C4-2B (cell line): ENCODE results near the gene SLC4A2.

Experiments
- H3K27ac ChIP-seq: fragments of 450-650 bp; 2 replicates; pipeline ENCODE4 v1.5.1; 2017
- ZFX ChIP-seq: fragments of 450-650 bp; IDR thresholded peaks from 2 replicates; pipeline ENCODE4 v1.6.1; 2017
- TF ChIP-seq, protein P1 (sequence below): fragments of 450-650 bp; conservative IDR thresholded peaks from 2 replicates; pipeline ENCODE4 v1.5.1; 2017; ENCODE audit warnings: mild to moderate bottlenecking

Gene SLC4A2

DNA sequence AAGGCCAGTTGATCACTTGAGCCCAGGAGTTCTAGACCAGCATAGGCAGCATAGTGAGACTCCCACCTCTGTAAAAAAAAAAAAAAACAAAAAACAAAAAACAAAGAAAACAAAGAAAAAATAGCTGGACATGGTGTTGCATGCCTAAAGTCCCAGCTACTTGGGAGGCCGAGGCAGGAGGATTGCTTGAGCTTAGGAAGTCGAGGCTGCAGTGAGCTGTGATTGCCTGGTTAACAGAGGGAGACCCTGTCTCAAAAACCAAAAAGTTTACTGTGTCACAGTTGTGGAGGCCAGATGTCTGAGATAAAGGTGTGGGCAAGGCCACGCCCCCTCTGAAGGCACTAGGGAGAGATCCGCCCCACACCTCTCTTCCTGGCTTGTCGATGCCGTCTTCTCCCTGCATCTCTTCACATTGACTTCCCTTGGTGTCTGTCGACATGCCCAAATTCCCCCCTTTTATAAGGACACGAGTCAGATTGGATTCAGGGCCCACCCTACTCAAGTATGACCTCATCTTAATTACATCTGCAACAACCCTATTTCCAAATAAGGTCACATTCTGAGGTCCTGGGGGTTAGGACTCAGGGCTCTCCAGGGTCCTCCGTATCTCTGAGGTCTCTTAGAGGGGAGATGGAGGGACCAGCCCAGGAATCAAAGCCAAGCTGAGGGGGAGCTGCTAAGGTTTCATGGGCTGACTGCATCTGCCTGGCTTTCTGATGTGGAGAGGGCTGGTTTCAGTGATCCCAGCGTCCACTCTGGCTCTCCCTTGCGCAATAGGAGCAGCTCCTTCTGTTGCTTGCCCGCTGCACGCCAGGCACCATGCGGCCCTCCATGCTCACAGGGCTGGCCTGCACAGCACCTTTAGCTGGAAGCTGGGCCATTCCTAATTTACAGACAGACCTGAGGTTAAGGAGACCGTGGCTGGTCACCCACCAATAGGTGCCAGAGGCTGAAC, 50.0 kb downstream of the SLC4A2 start:
- TF ChIP-seq ZFX, result no peak
- TF ChIP-seq, protein P1, sequence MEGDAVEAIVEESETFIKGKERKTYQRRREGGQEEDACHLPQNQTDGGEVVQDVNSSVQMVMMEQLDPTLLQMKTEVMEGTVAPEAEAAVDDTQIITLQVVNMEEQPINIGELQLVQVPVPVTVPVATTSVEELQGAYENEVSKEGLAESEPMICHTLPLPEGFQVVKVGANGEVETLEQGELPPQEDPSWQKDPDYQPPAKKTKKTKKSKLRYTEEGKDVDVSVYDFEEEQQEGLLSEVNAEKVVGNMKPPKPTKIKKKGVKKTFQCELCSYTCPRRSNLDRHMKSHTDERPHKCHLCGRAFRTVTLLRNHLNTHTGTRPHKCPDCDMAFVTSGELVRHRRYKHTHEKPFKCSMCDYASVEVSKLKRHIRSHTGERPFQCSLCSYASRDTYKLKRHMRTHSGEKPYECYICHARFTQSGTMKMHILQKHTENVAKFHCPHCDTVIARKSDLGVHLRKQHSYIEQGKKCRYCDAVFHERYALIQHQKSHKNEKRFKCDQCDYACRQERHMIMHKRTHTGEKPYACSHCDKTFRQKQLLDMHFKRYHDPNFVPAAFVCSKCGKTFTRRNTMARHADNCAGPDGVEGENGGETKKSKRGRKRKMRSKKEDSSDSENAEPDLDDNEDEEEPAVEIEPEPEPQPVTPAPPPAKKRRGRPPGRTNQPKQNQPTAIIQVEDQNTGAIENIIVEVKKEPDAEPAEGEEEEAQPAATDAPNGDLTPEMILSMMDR, result no peak
- no peak overlapping the region for H3K27ac ChIP-seq

DNA sequence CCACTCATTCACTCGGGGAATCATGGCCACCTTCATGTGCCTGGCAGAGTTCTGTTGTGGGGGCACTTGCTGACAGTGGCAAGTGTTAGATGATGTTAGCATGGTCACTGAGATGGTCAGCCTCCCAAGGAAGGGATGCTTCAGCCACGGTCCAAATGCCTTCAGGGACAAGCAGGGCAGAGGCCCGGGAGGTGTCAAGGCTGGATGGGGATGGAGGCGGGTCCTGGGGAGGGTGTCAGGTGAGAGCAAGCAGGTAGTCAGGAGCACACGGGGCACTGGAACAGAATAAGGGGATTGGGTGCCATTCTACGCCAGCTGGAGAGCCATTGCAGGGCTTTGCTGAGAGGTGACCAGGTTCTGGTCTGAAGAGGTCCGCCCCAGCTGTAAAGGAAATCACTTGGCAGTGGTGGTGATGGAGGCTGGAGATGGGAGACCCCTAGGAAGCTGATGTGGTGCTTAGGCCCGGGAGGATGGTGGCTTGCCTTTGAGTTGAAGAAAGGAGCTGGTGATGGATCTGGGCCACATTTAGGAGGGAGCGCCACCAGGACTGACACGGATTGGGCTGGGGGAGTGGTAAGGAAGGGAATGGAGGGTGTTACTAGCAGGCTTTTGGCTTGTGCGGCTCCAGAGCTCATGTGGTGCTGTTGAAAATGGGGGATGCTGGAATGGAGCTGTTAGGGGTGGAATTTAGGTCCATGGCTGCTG, 51.0 kb downstream of the SLC4A2 start:
- TF ChIP-seq, protein P1, result no peak
- no peak for TF ChIP-seq ZFX
- no peak overlapping the region; the same call in 1 of the 2 replicates for H3K27ac ChIP-seq

GRCh38 chr7:151110941-151111645, 51.7 kb downstream of the SLC4A2 start:
- H3K27ac ChIP-seq, result peak overlapping the region; percentile 69
- TF ChIP-seq, protein P1, result peak; percentile 97
- no peak for TF ChIP-seq ZFX

GRCh38 chr7:151113344-151114150, 54.2 kb downstream of the SLC4A2 start:
- peak overlapping the region; percentile 69 for H3K27ac ChIP-seq
- no peak for TF ChIP-seq ZFX
- TF ChIP-seq, protein P1, result no peak

- TF ChIP-seq, protein P1, result peak; percentile 49
- TF ChIP-seq ZFX, result peak; percentile 54; the same call in 1 of the 2 replicates
- peak overlapping the region; percentile 69 for H3K27ac ChIP-seq
These were observed 55.0 kb downstream of the SLC4A2 start for GRCh38 chr7:151114151-151115090.
